Subcutaneous adipose tissue (tissue), 4 donors: Measurements from ENCODE around the gene DNM3. TPM values are rescaled to one million over a fixed set of nuclear protein-coding genes. Genes with fewer than 3 reads are reported as not detected.

Experiments used
- CTCF ChIP-seq: fragments of 450-650 bp; IDR thresholded peaks from one replicate; pipeline ENCODE4 v1.5.1; 2016; ENCODE audit warnings: low read depth, mild to moderate bottlenecking, control low read depth, antibody characterized with exemption, moderate library complexity
- total RNA-seq, 4 donors: library from RNA; depleted of rRNA; stranded (reverse); fragments of >200 nt; gene quantifications; one replicate each; pipeline ENCODE4 v1.1.0, GENCODE V29; 2016

The DNM3 gene
- total RNA-seq, 4 donors from 2014 or later = 4.1 to 8.8 (median 7.6) TPM

- no peak for TF ChIP-seq CTCF
Measured at GRCh38 chr1:171884475-171884874, 43.2 kb downstream of the DNM3 start.

GRCh38 chr1:171890131-171890530, 48.8 kb downstream of the DNM3 start:
- TF ChIP-seq CTCF = no peak

GRCh38 chr1:171896936-171897703, 55.8 kb downstream of the DNM3 start:
- no peak for TF ChIP-seq CTCF

GRCh38 chr1:171898941-171899340, 57.6 kb downstream of the DNM3 start:
- no peak for TF ChIP-seq CTCF

GRCh38 chr1:171899838-171900237, 58.5 kb downstream of the DNM3 start:
- no peak for TF ChIP-seq CTCF

GRCh38 chr1:171901245-171901644, 59.9 kb downstream of the DNM3 start:
- TF ChIP-seq CTCF = no peak

- TF ChIP-seq CTCF = no peak
Measured at GRCh38 chr1:171902527-171902926, 61.2 kb downstream of the DNM3 start.
